HG03521 (cell line): ENCODE results near the gene MEF2A.
"Not testable (repeated sequence)": the region's sequence is repeated elsewhere in the genome, so short reads cannot be mapped to it uniquely, and the experiment has no call there.

ENCODE experiments used
- ATAC-seq: cut with Tn5 transposase; IDR thresholded peaks from one replicate; pipeline ENCODE4 v1.9.1; 2021; ENCODE audit warnings: mild to moderate bottlenecking, moderate library complexity; ENCODE audit not compliant: unreplicated experiment

Gene MEF2A

DNA sequence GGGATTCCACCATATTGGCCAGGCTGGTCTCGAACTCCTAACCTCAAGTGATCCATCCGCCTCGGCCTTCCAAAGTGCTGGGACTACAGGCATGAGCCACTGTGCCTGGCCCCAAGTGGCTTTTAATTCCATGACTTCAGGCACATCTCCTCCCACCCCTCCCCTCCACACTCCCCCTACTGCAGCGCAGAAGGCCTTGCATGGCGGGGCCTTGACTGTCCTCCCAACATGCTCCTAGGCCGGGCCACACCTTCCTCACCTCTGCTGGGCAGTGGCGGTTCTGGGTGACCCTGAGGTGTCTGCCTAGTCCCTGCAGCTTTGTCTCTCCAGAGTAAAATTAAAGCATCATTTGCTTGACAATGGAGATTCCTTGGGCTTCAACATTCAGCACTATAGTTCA, 160.5 kb downstream of the MEF2A start:
- ATAC-seq: no peak

- no peak for ATAC-seq
These were observed 161.5 kb downstream of the MEF2A start for GRCh38 chr15:99727330-99727729.

GRCh38 chr15:99727733-99728132, 161.9 kb downstream of the MEF2A start:
- ATAC-seq: no peak

DNA sequence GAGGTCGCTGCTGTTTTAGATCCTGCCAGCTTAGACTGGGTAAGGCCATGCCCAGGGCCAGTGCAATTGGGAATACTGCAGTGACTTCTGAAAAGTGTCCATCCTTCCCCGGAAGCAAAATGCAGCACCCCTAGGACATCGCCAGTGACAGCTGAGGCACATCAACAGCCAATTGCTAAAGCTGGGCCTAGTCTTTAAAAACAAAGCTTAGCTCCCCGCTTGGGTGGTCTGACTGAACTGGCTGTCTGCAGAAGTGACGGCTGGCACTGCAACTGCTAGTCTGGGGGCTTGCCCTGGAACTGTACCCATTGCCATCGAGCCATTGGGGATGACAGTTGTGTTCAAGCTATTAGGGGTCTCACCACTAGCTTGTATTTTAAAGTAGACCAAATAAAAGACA, 163.1 kb downstream of the MEF2A start:
- no peak for ATAC-seq

GRCh38 chr15:99729327-99729726, 163.5 kb downstream of the MEF2A start:
- no peak for ATAC-seq

DNA sequence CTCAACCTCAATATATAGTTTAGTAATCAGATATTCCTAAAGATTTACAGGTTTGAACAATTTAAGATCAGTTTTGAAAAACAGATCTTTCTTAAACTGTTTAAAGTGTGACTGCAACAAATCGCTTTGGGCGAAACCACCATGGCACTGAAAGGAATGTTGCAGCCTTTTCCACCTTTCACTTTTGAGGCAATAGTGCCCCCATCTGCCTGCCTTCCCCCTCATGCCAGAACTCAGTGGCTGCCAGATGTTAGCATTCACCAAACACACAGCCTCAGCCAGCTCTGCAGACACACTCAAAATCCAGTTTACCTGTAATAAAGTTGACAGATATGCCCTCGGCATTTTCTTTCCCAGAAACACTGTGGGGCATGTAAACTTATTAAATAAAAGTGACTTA, 164.1 kb downstream of the MEF2A start:
- ATAC-seq: no peak

DNA sequence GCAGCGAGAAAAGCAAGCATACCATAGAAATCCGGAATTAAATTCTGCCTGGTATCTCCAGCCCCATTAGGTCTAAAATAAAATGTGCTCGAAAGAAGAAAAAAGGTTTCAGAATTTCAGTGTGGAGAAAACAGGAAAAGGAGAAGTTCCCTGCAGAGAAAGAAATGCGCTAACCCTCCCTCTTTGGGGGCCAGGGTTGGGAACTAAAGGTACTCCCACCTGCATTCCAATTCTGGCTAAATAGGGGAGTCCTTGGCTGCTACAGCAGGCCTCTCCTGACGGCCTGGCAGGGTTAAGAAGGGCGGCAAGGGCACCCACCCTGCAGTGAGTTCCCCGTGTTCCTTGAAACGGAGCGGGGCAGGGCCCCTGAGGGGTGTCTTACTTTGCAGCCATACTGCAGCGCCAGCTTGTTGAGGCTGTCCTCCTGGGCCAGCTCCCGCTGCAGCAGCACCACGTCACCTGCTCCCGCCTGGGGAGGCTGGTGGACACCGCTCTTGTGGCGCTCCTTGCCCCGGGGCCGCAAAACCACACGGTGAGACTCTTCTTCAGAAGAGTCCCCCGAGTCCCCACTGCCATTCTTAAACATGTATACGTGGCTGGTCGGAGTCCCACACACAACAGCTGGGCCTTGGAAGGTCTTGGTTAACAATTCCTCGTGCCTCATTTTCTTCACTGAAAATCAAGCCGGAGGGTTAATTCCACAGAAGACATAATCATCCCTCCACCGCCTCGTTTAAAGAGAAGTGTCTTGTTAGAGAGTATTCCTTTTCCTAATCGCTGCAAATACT, 165.7 kb downstream of the MEF2A start:
- ATAC-seq: no peak

- ATAC-seq: no peak
These were observed 166.5 kb downstream of the MEF2A start for GRCh38 chr15:99732124-99732750.

- ATAC-seq: no peak
These were observed 167.0 kb downstream of the MEF2A start for GRCh38 chr15:99732751-99733267.

GRCh38 chr15:99733268-99734039, 167.7 kb downstream of the MEF2A start, which contains the start of gene LYSMD4:
Gene LYSMD4 (minus strand): TSS chr15:99733437. CDS start chr15:99731999, 1,438 bp downstream.
- peak; percentile 99 for ATAC-seq

GRCh38 chr15:99734040-99734291, 168.2 kb downstream of the MEF2A start:
- not testable (repeated sequence) for ATAC-seq

DNA sequence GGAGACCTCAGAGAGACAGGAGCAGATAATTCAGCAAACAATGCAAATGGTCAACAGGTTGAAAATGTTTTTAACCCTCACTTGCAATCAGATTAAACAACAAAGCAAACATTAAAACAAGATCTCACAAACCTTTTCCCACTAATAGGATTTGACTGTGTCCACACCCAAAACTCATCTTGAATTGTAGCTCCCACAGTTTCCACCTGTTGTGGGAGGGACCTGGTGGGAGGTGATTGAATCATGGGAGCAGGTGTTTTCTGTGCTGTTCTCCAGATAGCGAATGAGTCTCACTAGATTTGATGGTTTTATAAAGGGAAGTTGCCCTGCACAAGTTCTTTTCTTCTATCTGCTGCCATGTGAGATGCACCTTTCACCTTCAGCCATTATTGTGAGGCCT, 168.8 kb downstream of the MEF2A start:
- ATAC-seq: no peak

DNA sequence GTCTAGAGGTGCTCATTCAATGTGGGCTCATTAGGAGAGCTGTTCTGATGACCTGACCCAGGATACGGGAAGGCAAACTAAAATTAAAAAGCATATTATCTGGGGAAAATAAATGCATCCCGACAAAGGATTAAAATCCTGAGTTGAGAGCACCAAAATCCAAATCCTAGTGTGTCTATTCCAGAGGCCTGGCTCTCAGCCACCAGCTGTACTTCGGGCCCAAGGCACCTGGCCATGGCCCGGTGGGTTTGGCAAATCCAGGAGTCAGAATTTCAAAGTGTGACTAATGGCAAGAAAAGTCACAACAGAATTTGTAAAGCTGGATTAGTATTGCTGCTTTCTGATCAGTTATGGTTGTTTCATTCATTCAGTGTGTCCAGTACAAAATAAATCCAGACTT, 170.1 kb downstream of the MEF2A start:
- ATAC-seq: no peak

- ATAC-seq: no peak
These were observed 170.9 kb downstream of the MEF2A start for GRCh38 chr15:99736702-99737101.

DNA sequence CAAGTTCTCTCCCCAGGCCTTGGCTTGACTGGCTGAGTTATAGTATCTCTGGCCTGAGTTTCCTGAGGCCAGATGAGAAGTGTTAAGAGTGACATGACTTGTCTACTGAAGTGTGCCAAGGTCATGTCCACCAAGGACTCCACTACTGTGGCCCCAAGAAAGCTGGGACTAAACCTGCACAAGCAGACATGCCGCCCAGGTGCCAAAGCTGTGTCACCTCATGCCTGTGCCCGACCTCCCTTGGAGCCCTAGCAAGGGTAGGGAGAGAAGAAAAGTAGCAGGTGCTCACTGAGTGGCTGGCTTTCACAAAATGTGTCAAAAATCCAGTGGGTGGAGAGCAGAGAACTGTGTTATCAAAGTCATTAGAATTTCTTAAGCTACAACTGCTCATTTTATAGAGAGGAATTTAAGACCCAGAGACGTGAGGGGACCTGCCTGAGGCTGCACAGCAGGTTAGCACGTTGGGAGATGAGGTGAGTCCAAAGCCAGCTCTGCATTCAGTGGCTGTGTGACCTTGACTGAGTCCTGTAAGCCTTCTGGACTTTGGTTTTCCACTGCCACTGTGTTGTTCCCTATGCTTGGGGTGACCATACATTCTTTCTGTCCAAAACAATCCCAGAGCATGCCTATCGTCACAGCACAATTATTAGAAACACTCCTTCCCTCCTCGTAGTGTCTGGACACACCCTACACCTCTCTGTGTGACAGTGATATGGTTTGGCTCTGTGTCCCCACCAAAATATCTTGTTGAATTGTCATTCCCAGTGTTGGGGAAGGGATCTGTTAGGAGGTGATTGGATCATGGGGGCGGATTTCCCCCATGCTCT, 172.4 kb downstream of the MEF2A start:
- ATAC-seq: no peak

- ATAC-seq: no peak
These were observed 176.1 kb downstream of the MEF2A start for GRCh38 chr15:99741835-99742234.

GRCh38 chr15:99744142-99744541, 178.4 kb downstream of the MEF2A start:
- no peak for ATAC-seq

GRCh38 chr15:99745370-99746086, 179.7 kb downstream of the MEF2A start:
- no peak for ATAC-seq

- no peak for ATAC-seq
These were observed 183.6 kb downstream of the MEF2A start for GRCh38 chr15:99749386-99749785.

DNA sequence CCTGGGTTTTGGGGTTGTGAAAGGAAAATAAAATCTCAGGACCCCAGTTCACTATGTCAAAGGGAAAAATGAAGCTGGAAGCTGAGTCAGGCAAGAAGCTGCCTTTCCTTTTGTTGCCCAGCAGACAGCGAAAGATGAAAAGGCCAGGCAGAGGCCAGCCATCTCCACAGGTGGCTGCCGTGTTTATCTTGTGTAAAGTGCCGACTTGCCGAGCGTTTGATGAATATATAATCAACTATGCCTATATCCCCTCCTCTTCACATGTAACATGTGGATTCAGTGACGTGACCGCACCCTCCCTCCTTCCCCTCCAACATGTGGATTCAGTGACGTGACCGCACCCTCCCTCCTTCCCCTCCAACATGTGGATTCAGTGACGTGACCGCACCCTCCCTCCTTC, 184.5 kb downstream of the MEF2A start:
- ATAC-seq: not testable (repeated sequence)
